Panc1 (cell line): ENCODE data around the gene CHMP5. TPM values are rescaled to one million over a fixed set of nuclear protein-coding genes. Genes with fewer than 3 reads are reported as not detected.
A peak's percentile ranks its signal among the peaks of the same experiment; 100 is the strongest.

Source experiments
- ATAC-seq: fragments of 200-7000 bp; cut with Tn5 transposase; 2 replicates; pipeline ENCODE4 v1.9.1; 2020; ENCODE audit warnings: mild to moderate bottlenecking, moderate library complexity
- BruUV-seq: library from RNA; stranded (reverse); fragments of 400-500 nt; replicated peaks from 2 replicates; lab custom pipeline; 2021; lab: Mats Ljungman, UMichigan
- CTCF ChIA-PET: fragments of 300-600 bp; sonication (Branson Sonifier 250); formaldehyde crosslinking; loops from one replicate; lab custom pipeline; 2022; ENCODE audit warnings: antibody characterized with exemption; lab: Charles Lee
- POLR2A ChIA-PET: fragments of 300-600 bp; sonication (Branson Sonifier 250); formaldehyde crosslinking; loops from one replicate; lab custom pipeline; 2022; ENCODE audit warnings: antibody characterized with exemption; lab: Charles Lee
- DNase-seq: peaks from one replicate; pipeline ENCODE4 v3.0.0-alpha.2; 2010; ENCODE audit warnings: low read depth, low spot score
- H3K27ac ChIP-seq: 2 replicates; pipeline ENCODE4 v1.5.1; 2011; ENCODE audit warnings: mild to moderate bottlenecking, low read length, inconsistent platforms
- H3K27me3 ChIP-seq: fragments of 200-500 bp; sonication (Bioruptor generic); 2 replicates; pipeline ENCODE4 v1.6.0; 2014; ENCODE audit warnings: low read length, inconsistent platforms; ENCODE audit not compliant: control insufficient read depth, insufficient read depth
- H3K36me3 ChIP-seq: fragments of 200-500 bp; sonication (Bioruptor generic); 2 replicates; pipeline ENCODE4 v1.5.1; 2014; ENCODE audit warnings: inconsistent platforms, mild to moderate bottlenecking, low read length, moderate library complexity; ENCODE audit not compliant: control insufficient read depth, insufficient read depth
- H3K4me1 ChIP-seq: 2 replicates; pipeline ENCODE4 v1.5.1; 2011; ENCODE audit warnings: inconsistent platforms, mild to moderate bottlenecking, low read length, moderate library complexity; ENCODE audit not compliant: control insufficient read depth, insufficient read depth
- H3K4me3 ChIP-seq, 2 experiments: 2 replicates each; pipeline ENCODE4 v1.5.1; 2011 to 2012; ENCODE audit warnings: low read depth in 2 of 2, low read length in 2 of 2, mild to moderate bottlenecking in 2 of 2, inconsistent platforms in 1 of 2, moderate library complexity in 1 of 2
- H3K9me3 ChIP-seq: fragments of 200-500 bp; sonication (Bioruptor generic); 2 replicates; pipeline ENCODE4 v1.5.1; 2014; ENCODE audit warnings: low read depth, mild to moderate bottlenecking, inconsistent platforms, low read length, moderate library complexity; ENCODE audit not compliant: control insufficient read depth, insufficient read depth
- CTCF ChIP-seq: fragments of 450-650 bp; IDR thresholded peaks from 2 replicates; pipeline ENCODE4 v1.5.1; 2017; ENCODE audit warnings: mild to moderate bottlenecking
- POLR2AphosphoS5 ChIP-seq: IDR thresholded peaks from 2 replicates; pipeline ENCODE4 v1.6.1; 2012; ENCODE audit warnings: mild to moderate bottlenecking, low read depth, low read length, moderate library complexity
- REST ChIP-seq, 2 experiments: IDR thresholded peaks; 2 replicates each; pipeline ENCODE4 v1.6.1; 2011 to 2012; ENCODE audit warnings: low read depth in 2 of 2, control low read depth in 1 of 2, low read length in 1 of 2, mild to moderate bottlenecking in 1 of 2, moderate library complexity in 1 of 2; ENCODE audit not compliant: insufficient read depth in 1 of 2
- SIN3A ChIP-seq: IDR thresholded peaks from 2 replicates; pipeline ENCODE4 v1.6.1; 2012; ENCODE audit warnings: low read depth, mild to moderate bottlenecking, low read length, moderate library complexity, borderline replicate concordance; ENCODE audit not compliant: insufficient read depth
- TCF7L2 ChIP-seq: IDR thresholded peaks from 2 replicates; pipeline ENCODE4 v1.6.1; 2011; ENCODE audit warnings: mild to moderate bottlenecking, low read depth, low read length, inconsistent platforms
- in situ Hi-C: cut with HindIII; loops from 2 replicates; pipeline ENCODE4 v1.10.0; 2016; ENCODE audit warnings: low sequenced_read_pairs, low pct_unique_long_range_greater_than_20kb
- intact Hi-C: fragments of 100-400 bp; cut with micrococcal nuclease; formaldehyde crosslinking; loops from one replicate; pipeline ENCODE4 v1.10.0; 2022; ENCODE audit not compliant: unreplicated experiment
- total RNA-seq: library from RNA; stranded (reverse); gene quantifications from one replicate; pipeline ENCODE4 v1.2.1, GENCODE V29; 2021; ENCODE audit not compliant: unreplicated experiment

The CHMP5 gene
- total RNA-seq, 1 experiment from 2014 or later = 74.5 TPM

DNA sequence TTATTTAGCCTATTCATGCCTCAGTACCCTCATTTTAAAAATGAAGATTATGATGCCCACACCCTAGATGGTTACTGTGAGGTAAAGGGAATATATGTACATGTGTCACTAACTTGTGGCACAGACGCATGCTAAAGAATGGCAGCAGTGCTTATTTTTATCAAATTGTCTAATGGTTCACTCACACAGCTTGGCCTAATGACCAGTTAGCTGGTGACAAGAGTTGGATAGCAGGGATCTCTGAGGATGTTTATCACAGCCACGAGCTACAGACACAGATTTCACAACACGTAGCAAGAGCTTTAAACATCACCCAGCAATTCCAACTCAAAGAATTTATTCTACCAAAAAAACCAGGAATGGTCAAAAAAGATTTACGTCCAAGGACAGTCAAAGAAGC is 7.6 kb upstream of the CHMP5 start:
- no peaks in the 10 kb centered on the region for H3K27me3 ChIP-seq
- H3K9me3 ChIP-seq = no peaks in the 10 kb centered on the region
- in situ Hi-C loops = no loop called here
- intact Hi-C loops = no loop called here
- no peak overlapping the region for H3K4me3 ChIP-seq
- H3K36me3 ChIP-seq = peaks cover 44% of the 10 kb centered on the region
- no peaks in the 10 kb centered on the region for H3K4me1 ChIP-seq
- no peak for ATAC-seq
- ChIA-PET POLR2A (no interaction called here), CTCF (no interaction called here)
- DNase-seq = no peak
- no peak for TF ChIP-seq SIN3A
- TF ChIP-seq POLR2AphosphoS5 = no peak
- no peak for TF ChIP-seq TCF7L2
- TF ChIP-seq CTCF = no peak
- TF ChIP-seq REST (IDR thresholded peaks at IDR 0.05; ENCODE audit: insufficient read depth in 1 of 2, low read depth in 2 of 2, low read length in 1 of 2) = no peak
- no peak overlapping the region for H3K27ac ChIP-seq
- no TSS peak for BruUV-seq

DNA sequence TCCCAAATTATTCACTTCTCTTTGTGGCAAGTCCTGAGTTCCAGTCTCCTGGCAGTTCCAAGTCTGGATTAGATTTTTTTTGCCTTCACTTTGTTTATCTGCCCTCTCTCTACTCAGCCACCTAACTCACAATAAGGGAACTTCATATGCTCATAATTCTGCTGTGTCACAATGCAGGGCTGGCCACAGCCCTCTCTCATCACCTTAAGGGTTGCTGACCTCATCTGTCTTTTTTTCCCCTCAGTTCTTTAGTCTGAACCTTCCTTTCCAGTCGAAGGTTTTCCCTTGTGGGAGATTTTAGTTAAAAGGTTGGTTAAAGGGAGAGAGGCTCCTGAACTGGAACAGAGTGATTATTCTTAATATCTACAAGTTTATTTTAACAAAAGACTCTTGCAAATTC is 4.5 kb upstream of the CHMP5 start:
- ATAC-seq (no peak), DNase-seq (no peak)
- no peaks in the 10 kb centered on the region for H3K27me3 ChIP-seq
- ChIA-PET POLR2A (no interaction called here), CTCF (no interaction called here)
- H3K4me1 ChIP-seq = peaks cover 4% of the 10 kb centered on the region
- no peak overlapping the region for H3K4me3 ChIP-seq
- H3K27ac ChIP-seq = no peak overlapping the region
- H3K36me3 ChIP-seq = peaks cover 45% of the 10 kb centered on the region
- TF ChIP-seq SIN3A (no peak), CTCF (no peak), TCF7L2 (no peak), POLR2AphosphoS5 (no peak), REST (IDR thresholded peaks at IDR 0.05; ENCODE audit: insufficient read depth in 1 of 2, low read depth in 2 of 2, low read length in 1 of 2) (no peak)
- H3K9me3 ChIP-seq = no peaks in the 10 kb centered on the region
- intact Hi-C loops (no loop called here), in situ Hi-C loops (no loop called here)
- TSS peak; percentile 18 for BruUV-seq
